Sigmoid colon (tissue), 7 donors: Measurements from ENCODE around the gene NRTN. TPM values are rescaled to one million over a fixed set of nuclear protein-coding genes. Genes with fewer than 3 reads are reported as not detected.

Experiments used
- DNase-seq: peaks from one replicate; pipeline ENCODE4 v3.0.0-alpha.2; 2019
- H3K27ac ChIP-seq, 4 donors: fragments of 200-600 bp; sonication (generic); one replicate each; pipeline ENCODE4 v1.5.1; 2016 to 2019; ENCODE audit warnings: mild to moderate bottlenecking in 1 of 4
- H3K27me3 ChIP-seq, 3 donors: fragments of 200-600 bp; sonication (generic); one replicate each; pipeline ENCODE4 v1.5.1; 2019; ENCODE audit warnings: mild to moderate bottlenecking in 1 of 3
- H3K36me3 ChIP-seq, 4 donors: fragments of 200-600 bp; sonication (generic); one replicate each; pipeline ENCODE4 v1.5.1; 2016 to 2019
- H3K4me1 ChIP-seq, 4 donors: fragments of 200-600 bp; sonication (generic); one replicate each; pipeline ENCODE4 v1.5.1; 2017 to 2019
- H3K4me3 ChIP-seq, 4 donors: fragments of 200-600 bp; sonication (generic); one replicate each; pipeline ENCODE4 v1.5.1; 2017 to 2019; ENCODE audit warnings: mild to moderate bottlenecking in 2 of 4, moderate library complexity in 1 of 4
- H3K9me3 ChIP-seq, 4 donors: fragments of 200-600 bp in 3 of 4; sonication (generic) in 3 of 4; one replicate each; pipeline versions ENCODE4 v1.5.1 to v1.6.1; 2013 to 2019
- CTCF ChIP-seq, 4 experiments: fragments of 450-650 bp in 3 of 4; fragments of 200-600 bp in 1 of 4; IDR thresholded peaks; one replicate each; pipeline ENCODE4 v1.5.1; 2016 to 2019; ENCODE audit warnings: antibody characterized with exemption in 4 of 4, mild to moderate bottlenecking in 3 of 4, moderate library complexity in 2 of 4
- EP300 ChIP-seq, 4 donors: sonication (generic); formaldehyde crosslinking; IDR thresholded peaks; one replicate each; pipeline ENCODE4 v1.6.1; 2017; ENCODE audit warnings: antibody characterized with exemption in 4 of 4
- POLR2A ChIP-seq, 2 donors: fragments of 450-650 bp; IDR thresholded peaks; one replicate each; pipeline ENCODE4 v1.6.1; 2016; ENCODE audit warnings: antibody characterized with exemption in 2 of 2, mild to moderate bottlenecking in 2 of 2, moderate library complexity in 2 of 2
- POLR2AphosphoS5 ChIP-seq, 4 donors: sonication (generic); formaldehyde crosslinking; IDR thresholded peaks; one replicate each; pipeline ENCODE4 v1.6.1; 2017; ENCODE audit warnings: antibody characterized with exemption in 4 of 4
- WGBS, 2 donors: extraction: QIAGEN DNeasy Blood & Tissue Kit; methylation state at CpG; one replicate each; pipeline ENCODE4 v1.1.7; 2013; 5-methylcytosine and 5-hydroxymethylcytosine counted together
- intact Hi-C: fragments of 100-400 bp; cut with DNase I; formaldehyde crosslinking; loops from one replicate; pipeline ENCODE4 v1.15.1; 2023
- polyA plus RNA-seq, 3 donors: library from polyadenylated mRNA; stranded (reverse); fragments of 200-250 nt; gene quantifications; one replicate each; pipeline ENCODE4 v1.2.3, GENCODE V29; 2013
- total RNA-seq, 4 donors: library from RNA; depleted of rRNA; stranded (reverse); fragments of >200 nt; gene quantifications; one replicate each; pipeline ENCODE4 v1.1.0, GENCODE V29; 2016
- donor health status: healthy with polysubstance abuse.
- donor health status: Bipolar disorder and iron deficiency.
- donor health status: healthy.

NRTN gene
- total and polyA plus RNA-seq, 7 donors = 1.7 to 12.2 (median 6.6) TPM; not detected in 2

GRCh38 chr19:5789886-5790558, 14.8 kb upstream of the NRTN start:
- H3K27ac ChIP-seq = peak overlapping the region; percentile 98 to 100 (median 99)
- 78 to 83% methylated on average over 26 of the region's 26 CpGs for WGBS, 2 donors
- no peaks in the 10 kb centered on the region for H3K9me3 ChIP-seq
- intact Hi-C loops = loop anchor here (5.0 kb wide), 3 partner anchors 68 to 187 kb away; partner anchors contain the start of genes CATSPERD, LONP1, RANBP3 and SAFB
- TF ChIP-seq POLR2A (IDR thresholded peaks at IDR 0.05) = no peak
- no peak for TF ChIP-seq POLR2AphosphoS5 (IDR thresholded peaks at IDR 0.05)
- TF ChIP-seq EP300 (IDR thresholded peaks at IDR 0.05) = no peak
- no peak for TF ChIP-seq CTCF (IDR thresholded peaks at IDR 0.05)
- peaks cover 36 to 51% (median 44%) of the 10 kb centered on the region in 4 donors for H3K36me3 ChIP-seq
- peaks cover 2 to 9% (median 9%) of the 10 kb centered on the region in 4 donors for H3K4me1 ChIP-seq
- peak overlapping the region; percentile 88 to 97 (median 92) for H3K4me3 ChIP-seq
- no peaks in the 10 kb centered on the region for H3K27me3 ChIP-seq
- DNase-seq = peak; percentile 70

GRCh38 chr19:5790559-5791520, 14.0 kb upstream of the NRTN start, which contains the start of gene DUS3L:
DUS3L (minus strand) TSS chr19:5791163; CDS start chr19:5791141, 22 bp downstream.
- Histone ChIP-seq H3K27ac (peak within 1 kb of the TSS; percentile 98 to 100 (median 99)), H3K4me1 (peaks cover 2 to 9% (median 9%) of the 10 kb centered on the region in 4 donors), H3K36me3 (peaks cover 35 to 43% (median 38%) of the 10 kb centered on the region in 4 donors), H3K27me3 (no peaks in the 10 kb centered on the region), H3K9me3 (no peaks in the 10 kb centered on the region), H3K4me3 (peak within 1 kb of the TSS; percentile 88 to 97 (median 92))
- intact Hi-C loops = loop anchor here (5.0 kb wide), 3 partner anchors 69 to 186 kb away; partner anchors contain the start of genes CATSPERD, LONP1, RANBP3 and SAFB
- peak; percentile 99 for DNase-seq
- TF ChIP-seq EP300 (IDR thresholded peaks at IDR 0.05) (peak in 1 of 4 donors; percentile 48), CTCF (IDR thresholded peaks at IDR 0.05) (no peak), POLR2AphosphoS5 (IDR thresholded peaks at IDR 0.05) (peak; percentile 73 to 93 (median 86)), POLR2A (IDR thresholded peaks at IDR 0.05) (peak; percentile 63 to 66)
- WGBS, 2 donors = 11% methylated on average over 72 of the region's 72 CpGs

- no peak overlapping the region for H3K27ac ChIP-seq
- intact Hi-C loops = loop anchor here (5.0 kb wide), 3 partner anchors 70 to 185 kb away; partner anchors contain the start of genes CATSPERD, LONP1, RANBP3 and SAFB
- peaks cover 22 to 29% (median 25%) of the 10 kb centered on the region in 4 donors for H3K36me3 ChIP-seq
- peaks cover 2 to 9% (median 9%) of the 10 kb centered on the region in 4 donors for H3K4me1 ChIP-seq
- H3K4me3 ChIP-seq = no peak overlapping the region
- 95 to 96% methylated on average over 18 of the region's 18 CpGs for WGBS, 2 donors
- H3K27me3 ChIP-seq = no peaks in the 10 kb centered on the region
- no peak for TF ChIP-seq POLR2AphosphoS5 (IDR thresholded peaks at IDR 0.05)
- TF ChIP-seq CTCF (IDR thresholded peaks at IDR 0.05) = no peak
- TF ChIP-seq EP300 (IDR thresholded peaks at IDR 0.05) = no peak
- TF ChIP-seq POLR2A (IDR thresholded peaks at IDR 0.05) = no peak
- no peak for DNase-seq
- no peaks in the 10 kb centered on the region for H3K9me3 ChIP-seq
Observed at GRCh38 chr19:5792224-5792623, 12.6 kb upstream of the NRTN start.

- Histone ChIP-seq H3K36me3 (peaks cover 14 to 19% (median 16%) of the 10 kb centered on the region in 4 donors), H3K4me1 (peaks cover 2 to 9% (median 9%) of the 10 kb centered on the region in 4 donors), H3K4me3 (no peak overlapping the region), H3K9me3 (no peaks in the 10 kb centered on the region), H3K27me3 (no peaks in the 10 kb centered on the region), H3K27ac (no peak overlapping the region)
- TF ChIP-seq POLR2A (IDR thresholded peaks at IDR 0.05) (no peak), POLR2AphosphoS5 (IDR thresholded peaks at IDR 0.05) (no peak), CTCF (IDR thresholded peaks at IDR 0.05) (no peak), EP300 (IDR thresholded peaks at IDR 0.05) (no peak)
- WGBS, 2 donors = 91 to 92% methylated on average over 3 of the region's 3 CpGs
- intact Hi-C loops = loop anchor here (5.0 kb wide), 3 partner anchors 71 to 184 kb away; partner anchors contain the start of genes CATSPERD, LONP1, RANBP3 and SAFB
- no peak for DNase-seq
Observed at GRCh38 chr19:5793188-5793587, 11.7 kb upstream of the NRTN start.
